Stimulated activated CD4-positive, alpha-beta T cell treated with anti-CD3 and anti-CD28 coated beads, Interleukin-1b, Interleukin-23, amount 100 ng/mL, for 24 hours (primary cell): Measurements from ENCODE around the gene GPC3.
"Not testable (repeated sequence)": the region's sequence is repeated elsewhere in the genome, so short reads cannot be mapped to it uniquely, and the experiment has no call there.

Experiments used
- DNase-seq, 4 experiments: peaks; one replicate each; pipeline ENCODE4 v3.0.0-alpha.2; 2020; ENCODE audit warnings: low read depth in 4 of 4, low spot score in 1 of 4

GPC3 gene

DNA sequence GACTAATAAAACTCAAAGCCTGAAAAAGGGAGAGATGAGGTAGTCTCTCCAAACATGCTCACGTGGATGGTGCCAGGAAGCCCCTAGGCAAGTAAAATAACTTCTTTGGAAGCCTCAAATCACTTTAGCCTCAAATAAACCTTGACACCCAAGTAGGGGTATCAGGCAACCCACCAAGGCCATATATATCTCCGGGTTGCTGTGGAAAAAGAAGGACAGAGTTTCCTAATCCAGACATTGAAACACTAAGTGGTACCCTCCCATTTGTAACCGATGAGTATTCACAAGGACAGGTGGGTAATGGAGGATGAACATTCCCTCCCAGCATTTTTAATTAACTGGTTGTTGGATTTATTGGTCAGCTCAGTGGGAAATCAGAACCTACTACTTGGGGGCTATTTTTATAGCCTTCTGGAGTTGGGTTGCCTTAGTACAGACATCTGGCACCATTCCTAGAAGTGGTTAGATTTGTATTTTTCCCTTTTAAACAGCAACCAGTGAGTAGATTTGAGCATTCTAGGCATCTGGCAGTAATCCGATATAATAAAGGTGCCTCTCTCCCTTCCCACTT, 87.7 kb downstream of the GPC3 start:
- DNase-seq: no peak

- DNase-seq: no peak
These were observed 93.1 kb downstream of the GPC3 start for GRCh38 chrX:133892337-133892736.

DNA sequence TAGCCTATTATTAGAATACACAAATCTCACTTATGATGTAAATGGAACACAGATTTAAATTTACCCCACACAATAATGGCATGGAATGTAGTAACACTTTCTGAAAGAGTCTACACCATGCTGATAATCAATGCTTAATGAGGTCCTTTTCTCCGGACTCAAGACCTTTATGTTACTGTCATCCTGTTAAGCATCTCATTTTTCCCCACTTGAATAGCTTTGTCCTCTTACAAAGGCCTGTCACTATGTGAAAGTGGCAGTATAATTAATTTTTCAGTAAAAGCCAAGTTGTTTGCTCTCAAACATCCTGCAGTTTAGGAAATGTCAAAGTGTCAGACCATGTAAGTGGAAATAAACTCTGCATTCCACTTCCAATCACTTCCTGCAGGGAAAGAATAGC, 96.4 kb downstream of the GPC3 start:
- DNase-seq: no peak

GRCh38 chrX:133888084-133888483, 97.3 kb downstream of the GPC3 start:
- not testable (repeated sequence) for DNase-seq

DNA sequence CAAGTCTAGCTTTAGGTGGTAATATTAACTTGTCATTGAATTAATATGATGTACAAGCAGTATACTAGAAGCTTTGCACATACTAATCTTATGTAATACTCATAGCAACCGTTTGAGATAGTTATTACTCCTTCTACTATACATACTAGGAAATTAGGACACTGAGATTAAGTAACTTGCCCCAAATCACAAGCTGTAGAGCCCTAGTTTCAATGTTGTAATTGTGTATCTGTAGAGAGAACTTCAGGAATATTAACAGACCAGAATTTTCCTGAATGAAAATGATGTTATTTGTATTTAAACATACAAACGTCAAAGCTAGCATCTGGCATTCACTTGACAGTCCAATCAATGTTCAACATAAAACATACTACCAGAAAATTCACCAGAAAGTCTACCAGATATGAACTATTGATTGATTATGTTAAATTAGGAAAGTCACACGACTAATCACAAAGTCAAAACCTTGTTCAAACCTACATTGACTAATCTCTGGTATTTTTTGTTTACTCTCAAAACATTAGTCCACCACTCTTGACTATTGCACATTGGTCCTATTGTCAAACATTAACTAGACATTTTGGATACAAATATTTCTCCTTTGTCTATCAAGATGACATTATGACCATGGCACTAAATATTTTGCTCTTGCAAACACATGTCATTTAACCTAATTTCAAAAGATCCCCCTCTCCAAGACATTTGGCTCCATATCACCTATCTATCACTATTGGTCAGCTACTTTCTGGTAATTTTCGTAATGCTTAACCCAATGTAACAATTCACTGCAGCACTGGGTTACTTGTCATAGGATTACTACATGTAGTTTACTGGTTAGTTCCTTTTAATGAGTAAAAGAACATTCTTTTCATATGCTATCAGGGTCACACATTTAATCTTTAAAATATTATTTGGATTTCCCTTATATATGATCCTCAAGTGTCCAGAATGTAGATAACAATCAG, 100.7 kb downstream of the GPC3 start:
- DNase-seq: no peak

GRCh38 chrX:133881893-133882292, 103.5 kb downstream of the GPC3 start:
- DNase-seq: no peak

DNA sequence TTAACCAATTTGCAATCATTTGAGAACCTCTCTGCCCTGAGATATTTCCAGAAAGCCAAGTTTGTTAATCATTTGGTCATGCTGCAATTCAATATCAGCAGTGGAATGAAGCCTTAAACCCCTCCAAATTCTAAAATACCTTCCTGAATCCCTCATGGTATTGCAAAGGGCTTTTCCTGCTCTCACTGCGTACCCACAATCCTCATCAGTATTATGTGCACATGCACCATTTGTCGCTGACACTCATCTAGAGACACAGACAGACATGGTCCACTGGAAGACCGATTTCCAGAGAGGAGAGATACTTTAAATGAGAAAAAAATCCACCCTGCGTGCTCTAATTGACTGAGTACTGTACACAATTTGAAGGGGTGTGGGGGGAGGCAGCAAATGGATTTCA, 104.4 kb downstream of the GPC3 start:
- DNase-seq: no peak

DNA sequence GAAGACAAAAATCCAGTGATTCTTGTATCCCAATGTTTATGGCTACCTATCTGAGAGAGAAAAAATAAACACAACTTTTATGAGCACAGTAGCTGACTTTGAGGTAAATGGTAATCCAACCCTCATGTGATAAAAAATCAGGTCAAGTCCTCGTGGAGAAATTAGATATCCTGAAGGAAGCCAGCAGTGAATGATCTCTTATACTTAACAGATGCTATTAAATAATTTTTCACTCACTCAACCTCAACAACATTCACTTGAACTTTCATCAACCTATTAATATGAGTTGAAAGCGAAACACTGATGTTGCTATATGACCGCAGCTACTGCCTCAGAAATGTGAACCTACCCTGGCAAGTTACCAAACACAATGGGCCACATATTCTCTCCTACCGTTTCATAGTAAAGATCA, 105.4 kb downstream of the GPC3 start:
- DNase-seq: no peak

GRCh38 chrX:133878710-133879109, 106.7 kb downstream of the GPC3 start:
- DNase-seq: no peak

DNA sequence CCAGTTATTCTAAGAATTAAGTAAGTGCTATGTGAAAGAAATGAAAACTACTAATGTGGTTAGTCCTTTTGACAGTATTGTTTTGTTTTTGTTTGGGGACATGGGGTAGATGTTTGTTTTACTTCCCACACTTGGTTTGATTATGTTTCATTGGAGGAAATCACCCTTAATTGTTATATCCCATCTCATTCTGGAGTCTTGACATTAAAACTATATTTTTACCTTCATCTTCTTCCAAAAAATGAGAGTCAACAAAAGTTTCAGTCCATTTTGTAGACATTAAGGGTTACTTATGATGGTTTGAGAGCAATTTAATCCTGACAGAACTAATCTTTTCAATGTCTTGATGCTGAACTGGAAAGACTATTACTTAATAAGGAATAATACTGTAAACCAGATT, 108.7 kb downstream of the GPC3 start:
- DNase-seq: no peak

- no peak for DNase-seq
These were observed 116.1 kb downstream of the GPC3 start for GRCh38 chrX:133869270-133869669.

DNA sequence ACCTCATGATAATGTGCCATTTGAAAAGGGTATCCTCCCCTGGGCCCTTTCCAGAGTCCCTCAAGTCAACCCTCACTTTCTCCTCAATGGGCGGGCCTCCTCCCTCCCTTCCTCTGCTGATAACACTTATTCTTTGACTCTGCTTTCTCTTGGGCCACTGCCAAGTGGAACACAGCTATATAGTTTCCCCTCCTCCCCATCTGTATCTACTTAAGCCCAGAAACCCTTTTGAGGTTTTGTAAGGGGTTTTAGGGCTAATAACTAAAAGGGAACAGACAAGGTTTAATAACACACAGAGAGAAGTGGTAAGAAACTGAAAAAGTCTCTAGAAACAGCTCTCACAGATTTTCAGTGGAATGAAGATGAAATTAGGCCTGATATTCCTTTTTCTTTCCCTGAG, 116.7 kb downstream of the GPC3 start:
- no peak for DNase-seq

DNA sequence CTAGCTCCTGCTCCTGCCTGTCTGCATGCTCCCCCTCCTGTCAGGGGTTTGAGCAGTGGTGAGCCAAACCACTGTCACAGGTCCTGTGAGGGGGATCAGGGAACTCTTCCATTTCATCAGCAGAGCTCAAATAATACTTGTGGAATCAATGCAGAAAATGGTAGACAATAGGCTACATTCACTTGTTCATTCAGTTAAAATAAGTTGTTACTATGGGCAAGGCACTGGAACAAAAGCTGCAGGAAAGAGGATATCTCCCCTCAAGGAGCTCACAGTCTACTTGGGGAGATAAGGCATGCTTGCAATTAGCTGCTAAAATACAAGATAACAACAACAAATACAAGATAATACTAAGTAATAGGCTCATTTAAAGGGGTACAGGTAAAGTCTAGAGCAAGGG, 117.1 kb downstream of the GPC3 start:
- DNase-seq: no peak

DNA sequence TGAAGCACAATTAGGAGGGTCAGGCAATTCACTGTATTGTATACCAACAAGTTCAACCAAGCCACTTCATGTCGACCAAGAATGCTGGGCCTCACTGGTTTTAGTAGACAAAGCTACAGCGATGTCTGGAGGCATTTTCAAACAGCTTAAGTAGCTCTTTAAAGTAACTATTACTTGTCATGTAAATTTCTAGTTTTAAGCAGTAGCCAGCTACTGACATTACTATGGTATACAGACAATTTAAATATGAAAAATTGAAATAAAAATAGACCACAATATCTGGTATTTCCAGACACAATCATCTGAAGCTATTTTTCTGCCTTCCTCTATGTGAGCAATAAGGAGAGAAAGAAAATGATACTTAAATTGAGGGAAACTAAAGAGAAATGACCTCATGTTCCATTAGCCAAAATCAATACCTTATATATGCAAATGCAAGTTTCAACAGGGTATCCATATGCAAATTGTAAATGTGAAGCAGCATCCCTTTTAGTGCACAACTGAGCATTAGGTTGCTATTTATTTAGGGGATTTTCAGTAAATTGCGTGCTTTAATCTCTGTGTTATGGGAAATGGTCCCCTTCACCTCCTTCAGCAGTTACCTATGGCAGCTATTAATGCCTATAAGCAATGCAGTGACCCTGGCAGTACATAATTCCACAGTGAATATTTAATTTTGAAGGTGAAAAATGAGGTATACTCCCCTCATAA, 119.5 kb downstream of the GPC3 start:
- no peak for DNase-seq

- no peak for DNase-seq
These were observed 121.2 kb downstream of the GPC3 start for GRCh38 chrX:133864236-133864635.

DNA sequence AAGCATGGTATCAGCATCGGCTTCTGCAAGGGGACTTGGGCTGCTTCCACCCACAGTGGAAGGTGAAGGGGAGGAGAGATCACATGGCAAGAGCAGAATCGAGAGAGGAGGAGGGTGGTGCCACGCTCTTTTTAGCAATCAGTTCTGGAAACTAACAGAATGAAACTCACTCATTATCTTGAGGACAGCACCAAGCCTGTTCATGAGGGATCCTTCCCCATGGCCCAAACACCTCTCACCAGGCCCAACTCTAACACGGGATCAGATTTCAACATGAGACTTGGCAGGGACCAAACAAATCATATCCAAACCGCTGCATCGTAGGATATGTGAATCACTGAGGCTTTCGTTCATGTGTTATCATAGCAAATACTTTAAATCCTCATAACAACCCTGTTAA, 125.5 kb downstream of the GPC3 start:
- no peak for DNase-seq

GRCh38 chrX:133859336-133859735, 126.1 kb downstream of the GPC3 start:
- no peak for DNase-seq

GRCh38 chrX:133857640-133858269, 127.6 kb downstream of the GPC3 start:
- no peak for DNase-seq

DNA sequence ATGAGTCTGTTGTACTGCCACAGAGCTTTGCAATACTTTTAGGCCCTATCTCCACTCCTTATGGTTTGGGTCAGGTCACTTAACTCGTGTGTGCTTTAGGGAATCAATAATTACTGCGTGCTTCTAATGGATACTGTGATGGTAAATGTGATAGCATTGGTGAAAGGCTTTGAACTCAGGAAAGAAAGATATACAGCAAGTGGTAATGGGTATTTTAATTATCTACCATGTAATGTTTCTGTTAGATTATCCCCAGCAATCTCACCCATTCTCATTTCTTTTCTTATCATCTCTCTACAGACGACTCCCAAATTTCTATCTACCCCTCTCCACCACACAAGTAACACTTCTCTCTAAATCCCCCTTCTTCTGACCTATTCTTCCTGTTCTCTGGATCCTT, 128.6 kb downstream of the GPC3 start:
- no peak for DNase-seq

DNA sequence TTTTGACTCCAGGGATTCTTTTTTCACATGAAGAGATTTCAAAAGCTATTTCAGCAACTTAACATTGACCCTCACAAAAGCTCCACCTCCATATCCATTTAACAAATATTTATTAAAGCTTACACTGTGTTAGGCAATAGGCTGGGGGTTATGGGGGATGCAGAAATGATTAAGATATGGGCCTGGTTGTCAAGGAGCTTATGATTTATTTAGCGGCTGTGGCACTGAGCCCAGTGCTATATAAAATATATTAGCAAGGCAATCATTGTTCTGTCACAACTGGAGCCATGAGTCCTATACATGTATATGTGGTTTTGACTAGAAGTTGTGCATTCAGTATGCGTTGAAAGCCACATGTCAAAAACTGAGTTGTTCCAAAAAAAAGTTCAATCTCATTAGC, 131.1 kb downstream of the GPC3 start:
- no peak for DNase-seq

DNA sequence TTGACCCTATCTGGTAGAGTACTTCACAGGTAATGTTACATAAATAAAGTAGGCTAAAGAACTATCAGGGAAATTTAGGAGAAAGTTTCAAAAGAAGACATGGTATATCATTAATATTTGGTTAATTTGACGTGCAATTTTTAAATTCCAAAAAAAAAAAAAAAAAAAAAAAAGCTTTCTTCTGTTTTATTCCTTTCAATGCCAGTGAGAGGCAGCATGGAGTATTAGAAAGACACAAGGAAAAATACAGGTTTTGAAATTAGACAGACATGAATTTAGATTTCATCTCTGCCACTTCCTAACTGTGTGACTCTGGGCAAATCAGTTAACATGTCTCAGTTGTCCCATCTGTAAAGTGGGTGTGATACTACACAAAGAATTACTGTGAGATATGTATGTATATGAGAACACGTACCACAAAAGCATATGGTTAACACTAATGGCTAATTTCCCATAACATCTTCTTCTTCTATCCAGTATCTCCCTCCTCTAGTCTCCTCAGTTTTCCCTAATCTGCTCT, 132.5 kb downstream of the GPC3 start:
- no peak for DNase-seq
